Breast epithelium (tissue), 4 donors: Measurements from ENCODE around the gene TREM2. TPM values are rescaled to one million over a fixed set of nuclear protein-coding genes. Genes with fewer than 3 reads are reported as not detected.

Experiments
- DNase-seq, 2 donors: peaks; one replicate each; pipeline ENCODE4 v3.0.0-alpha.2; 2019; ENCODE audit warnings: low spot score in 2 of 2
- H3K27ac ChIP-seq, 2 donors: fragments of 200-600 bp; sonication (generic) in 1 of 2; one replicate each; pipeline ENCODE4 v1.5.1; 2016 to 2019; ENCODE audit warnings: mild to moderate bottlenecking in 1 of 2
- H3K27me3 ChIP-seq, 2 donors: fragments of 200-600 bp; sonication (generic) in 1 of 2; one replicate each; pipeline versions ENCODE4 v1.5.1 to v1.6.0; 2017 to 2019; ENCODE audit warnings: control low read depth in 1 of 2, mild to moderate bottlenecking in 1 of 2
- H3K36me3 ChIP-seq: fragments of 200-600 bp; one replicate; pipeline ENCODE4 v1.5.1; 2019
- H3K4me1 ChIP-seq, 2 donors: fragments of 200-600 bp; sonication (generic); one replicate each; pipeline ENCODE4 v1.5.1; 2016 to 2019; ENCODE audit warnings: control low read depth in 1 of 2
- H3K4me3 ChIP-seq, 3 donors: fragments of 200-600 bp; sonication (generic); 1 replicate in 2 of 3; 2 replicates in 1 of 3; pipeline ENCODE4 v1.5.1; 2016 to 2019; ENCODE audit warnings: mild to moderate bottlenecking in 3 of 3, moderate library complexity in 2 of 3
- H3K9me3 ChIP-seq, 2 donors: fragments of 200-600 bp; sonication (generic) in 1 of 2; one replicate each; pipeline ENCODE4 v1.5.1; 2016 to 2019; ENCODE audit warnings: control low read depth in 1 of 2
- CTCF ChIP-seq, 3 donors: fragments of 450-650 bp; IDR thresholded peaks; one replicate each; pipeline ENCODE4 v1.5.1; 2016 to 2017; ENCODE audit warnings: antibody characterized with exemption in 3 of 3, mild to moderate bottlenecking in 3 of 3, moderate library complexity in 3 of 3
- POLR2A ChIP-seq: fragments of 450-650 bp; IDR thresholded peaks from one replicate; pipeline ENCODE4 v1.6.1; 2016; ENCODE audit warnings: antibody characterized with exemption, mild to moderate bottlenecking, moderate library complexity
- POLR2AphosphoS5 ChIP-seq, 3 donors: sonication (generic); formaldehyde crosslinking; IDR thresholded peaks; one replicate each; pipeline ENCODE4 v1.6.1; 2017; ENCODE audit warnings: antibody characterized with exemption in 3 of 3
- intact Hi-C: fragments of 100-400 bp; cut with DNase I; formaldehyde crosslinking; loops from one replicate; pipeline ENCODE4 v1.15.1; 2023; ENCODE audit warnings: low total_unique reads
- total RNA-seq, 3 donors: library from RNA; depleted of rRNA; stranded (reverse); fragments of >200 nt; gene quantifications; one replicate each; pipeline ENCODE4 v1.1.0, GENCODE V29; 2016

TREM2 gene
- total RNA-seq, 3 donors from 2014 or later: 7.7 to 31.6 (median 10.5) TPM

GRCh38 chr6:41194386-41194785 lies 31.5 kb upstream of the TREM2 start:
- TF ChIP-seq POLR2AphosphoS5 (IDR thresholded peaks at IDR 0.05) (no peak), CTCF (IDR thresholded peaks at IDR 0.05) (no peak), POLR2A (no peak)
- DNase-seq: no peak
- Histone ChIP-seq H3K27ac (no peak overlapping the region), H3K36me3 (no peaks in the 10 kb centered on the region), H3K4me3 (no peak overlapping the region), H3K9me3 (peaks cover 6 to 11% of the 10 kb centered on the region in 2 donors), H3K27me3 (peaks cover 0 to 11% of the 10 kb centered on the region in 2 donors), H3K4me1 (no peaks in the 10 kb centered on the region)
- intact Hi-C loops: no loop called here

GRCh38 chr6:41193884-41194283 lies 31.0 kb upstream of the TREM2 start:
- H3K27ac ChIP-seq: no peak overlapping the region
- TF ChIP-seq POLR2AphosphoS5 (IDR thresholded peaks at IDR 0.05) (no peak), CTCF (IDR thresholded peaks at IDR 0.05) (no peak), POLR2A (no peak)
- H3K9me3 ChIP-seq: peaks cover 6 to 14% of the 10 kb centered on the region in 2 donors
- DNase-seq: no peak
- intact Hi-C loops: no loop called here
- no peaks in the 10 kb centered on the region for H3K4me1 ChIP-seq
- no peaks in the 10 kb centered on the region for H3K36me3 ChIP-seq
- no peak overlapping the region for H3K4me3 ChIP-seq
- peaks cover 0 to 11% of the 10 kb centered on the region in 2 donors for H3K27me3 ChIP-seq

- no peak for TF ChIP-seq CTCF (IDR thresholded peaks at IDR 0.05)
- no peak for TF ChIP-seq POLR2AphosphoS5 (IDR thresholded peaks at IDR 0.05)
- TF ChIP-seq POLR2A: no peak
- no peak for DNase-seq
These were observed 30.3 kb upstream of the TREM2 start for GRCh38 chr6:41193171-41193734.

GRCh38 chr6:41191569-41191968 lies 28.7 kb upstream of the TREM2 start:
- TF ChIP-seq POLR2AphosphoS5 (IDR thresholded peaks at IDR 0.05) (no peak), CTCF (IDR thresholded peaks at IDR 0.05) (no peak), POLR2A (no peak)
- Histone ChIP-seq H3K27me3 (peaks cover 0 to 11% of the 10 kb centered on the region in 2 donors), H3K9me3 (peaks cover 6 to 14% of the 10 kb centered on the region in 2 donors), H3K4me1 (no peaks in the 10 kb centered on the region), H3K36me3 (no peaks in the 10 kb centered on the region), H3K4me3 (no peak overlapping the region), H3K27ac (no peak overlapping the region)
- intact Hi-C loops: no loop called here
- DNase-seq: no peak

More at GRCh38 chr6:41193171-41193734, 30.3 kb upstream of the TREM2 start:
- intact Hi-C loops: no loop called here
- Histone ChIP-seq H3K27ac (no peak overlapping the region), H3K36me3 (no peaks in the 10 kb centered on the region), H3K4me1 (no peaks in the 10 kb centered on the region), H3K27me3 (peaks cover 0 to 11% of the 10 kb centered on the region in 2 donors), H3K9me3 (peaks cover 6 to 14% of the 10 kb centered on the region in 2 donors), H3K4me3 (no peak overlapping the region)

- Histone ChIP-seq H3K4me3 (no peak overlapping the region), H3K27me3 (peaks cover 0 to 11% of the 10 kb centered on the region in 2 donors), H3K27ac (no peak overlapping the region), H3K36me3 (no peaks in the 10 kb centered on the region), H3K4me1 (no peaks in the 10 kb centered on the region), H3K9me3 (peaks cover 6 to 14% of the 10 kb centered on the region in 2 donors)
- no peak for TF ChIP-seq POLR2AphosphoS5 (IDR thresholded peaks at IDR 0.05)
- no peak for DNase-seq
- intact Hi-C loops: no loop called here
These were observed 27.9 kb upstream of the TREM2 start for GRCh38 chr6:41190791-41191190.
